Activated T-cell treated with anti-CD3 and anti-CD28 coated beads, Interleukin-2, amount 50 U/mL, for 48 hours (primary cell): ENCODE measurements around the gene TAP1.
A peak's percentile ranks its signal among the peaks of the same experiment; 100 is the strongest.

Experiments used
- DNase-seq, 2 experiments: peaks; one replicate each; pipeline ENCODE4 v3.0.0-alpha.2; 2020

Gene TAP1

DNA sequence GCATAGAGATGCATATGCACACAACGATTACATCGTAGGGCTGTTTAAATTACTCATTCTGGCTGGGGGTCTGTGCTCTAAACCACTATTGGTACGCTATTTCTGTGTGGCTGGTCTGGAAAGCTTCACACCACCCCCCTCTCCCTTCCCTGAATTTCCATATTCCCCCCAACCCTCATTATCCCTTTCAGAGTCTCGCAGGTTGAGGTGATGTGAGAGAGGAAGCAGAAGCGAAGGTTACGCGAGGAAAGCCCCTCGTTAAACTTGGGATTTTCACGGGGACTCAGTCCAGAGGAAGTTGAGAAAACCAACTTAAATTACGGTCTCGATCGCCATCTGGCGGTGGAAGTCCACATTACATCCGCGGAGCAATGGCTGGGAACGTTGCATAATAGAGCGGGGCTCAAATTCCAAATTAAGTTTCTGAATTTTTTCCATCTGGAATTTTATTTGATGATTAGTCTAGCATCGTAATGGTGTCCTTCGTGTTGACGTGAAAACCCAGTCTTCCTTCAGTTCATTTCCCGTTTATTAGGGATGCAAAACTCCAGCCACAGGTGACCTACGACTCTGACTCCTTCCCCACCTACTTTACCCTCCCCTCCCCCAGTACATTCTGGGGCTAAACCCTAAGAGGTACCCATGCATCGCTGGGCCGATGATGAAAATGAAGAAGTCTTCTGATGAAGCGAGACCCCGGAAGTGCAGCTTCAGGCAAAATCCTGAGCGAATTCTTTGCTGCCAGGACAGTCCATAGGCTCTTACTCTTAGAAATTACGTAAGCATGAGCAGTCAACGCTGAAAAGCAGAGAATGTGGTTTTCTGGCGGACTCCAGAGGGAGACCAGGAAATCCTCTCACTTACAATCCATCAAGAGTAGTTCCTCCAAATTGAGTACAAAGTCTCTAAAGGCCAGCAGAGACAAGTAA, 56.4 kb downstream of the TAP1 start:
- peak; percentile 84 to 86 for DNase-seq
